ENCODE measurements around the gene HSPBAP1. TPM values are rescaled to one million over a fixed set of nuclear protein-coding genes. Genes with fewer than 3 reads are reported as not detected.

Gene HSPBAP1
- total RNA-seq, 3 donors from 2014 or later (not counting 1 experiment from before 2014, with no cell fraction given) = 19.7 to 24.7 (median 23.4) TPM

- no peak for TF ChIP-seq CTCF (IDR thresholded peaks at IDR 0.05)
- Mint-ChIP-seq H3K36me3 (no peaks in the 10 kb centered on the region), H3K27me3 (ENCODE audit: low read depth in 2 of 2) (no peaks in the 10 kb centered on the region), H3K9me3 (no peaks in the 10 kb centered on the region), H3K27ac (no peak overlapping the region), H3K4me3 (no peak overlapping the region), H3K4me1 (peaks cover 5 to 11% of the 10 kb centered on the region in 2 donors)
- DNase-seq (no peak), ATAC-seq (no peak)
- Histone ChIP-seq H3K4me1 (ENCODE audit: control insufficient read depth, insufficient read depth, low read length) (no peaks in the 10 kb centered on the region), H3K4me3 (ENCODE audit: low read length) (no peak overlapping the region), H3K27me3 (ENCODE audit: control insufficient read depth, insufficient read depth, low read length) (no peaks in the 10 kb centered on the region), H3K36me3 (ENCODE audit: control insufficient read depth, insufficient read depth, low read length) (peaks cover 4% of the 10 kb centered on the region), H3K9me3 (ENCODE audit: control insufficient read depth, insufficient read depth, low read length) (no peaks in the 10 kb centered on the region), H3K27ac (ENCODE audit: low read length) (no peak overlapping the region)
- WGBS (ENCODE audit: insufficient coverage) = 90% methylated on average over 1 of the region's 1 CpG
- intact Hi-C loops (cut with micrococcal nuclease) = no loop called here
Observed at GRCh38 chr3:122785231-122785630, 8.4 kb downstream of the HSPBAP1 start.

GRCh38 chr3:122784436-122784835 is 9.2 kb downstream of the HSPBAP1 start:
- DNase-seq (no peak), ATAC-seq (no peak)
- intact Hi-C loops (cut with micrococcal nuclease) = no loop called here
- Histone ChIP-seq H3K4me3 (ENCODE audit: low read length) (no peak overlapping the region), H3K27me3 (ENCODE audit: control insufficient read depth, insufficient read depth, low read length) (no peaks in the 10 kb centered on the region), H3K9me3 (ENCODE audit: control insufficient read depth, insufficient read depth, low read length) (no peaks in the 10 kb centered on the region), H3K4me1 (ENCODE audit: control insufficient read depth, insufficient read depth, low read length) (no peaks in the 10 kb centered on the region), H3K36me3 (ENCODE audit: control insufficient read depth, insufficient read depth, low read length) (peaks cover 4% of the 10 kb centered on the region), H3K27ac (ENCODE audit: low read length) (no peak overlapping the region)
- no peak for TF ChIP-seq CTCF (IDR thresholded peaks at IDR 0.05)
- peaks cover 5 to 11% of the 10 kb centered on the region in 2 donors for H3K4me1 Mint-ChIP-seq
- WGBS (ENCODE audit: insufficient coverage) = 100% methylated on average over 1 of the region's 1 CpG
- H3K9me3 Mint-ChIP-seq = no peaks in the 10 kb centered on the region
- no peak overlapping the region for H3K27ac Mint-ChIP-seq
- no peaks in the 10 kb centered on the region for H3K27me3 Mint-ChIP-seq (ENCODE audit: low read depth in 2 of 2)
- no peaks in the 10 kb centered on the region for H3K36me3 Mint-ChIP-seq
- no peak overlapping the region for H3K4me3 Mint-ChIP-seq

GRCh38 chr3:122782804-122783203 is 10.8 kb downstream of the HSPBAP1 start:
- WGBS (ENCODE audit: insufficient coverage) = 89% methylated on average over 1 of the region's 1 CpG
- Mint-ChIP-seq H3K27ac (no peak overlapping the region), H3K9me3 (no peaks in the 10 kb centered on the region), H3K36me3 (no peaks in the 10 kb centered on the region), H3K4me3 (no peak overlapping the region), H3K27me3 (ENCODE audit: low read depth in 2 of 2) (no peaks in the 10 kb centered on the region), H3K4me1 (peaks cover 1 to 5% of the 10 kb centered on the region in 2 donors)
- Histone ChIP-seq H3K4me1 (ENCODE audit: control insufficient read depth, insufficient read depth, low read length) (no peaks in the 10 kb centered on the region), H3K27ac (ENCODE audit: low read length) (no peak overlapping the region), H3K4me3 (ENCODE audit: low read length) (no peak overlapping the region), H3K9me3 (ENCODE audit: control insufficient read depth, insufficient read depth, low read length) (no peaks in the 10 kb centered on the region), H3K27me3 (ENCODE audit: control insufficient read depth, insufficient read depth, low read length) (no peaks in the 10 kb centered on the region), H3K36me3 (ENCODE audit: control insufficient read depth, insufficient read depth, low read length) (peaks cover 4% of the 10 kb centered on the region)
- DNase-seq = no peak
- ATAC-seq = no peak
- intact Hi-C loops (cut with micrococcal nuclease) = no loop called here
- TF ChIP-seq CTCF (IDR thresholded peaks at IDR 0.05) = no peak

- Histone ChIP-seq H3K27me3 (ENCODE audit: control insufficient read depth, insufficient read depth, low read length) (no peaks in the 10 kb centered on the region), H3K27ac (ENCODE audit: low read length) (no peak overlapping the region), H3K9me3 (ENCODE audit: control insufficient read depth, insufficient read depth, low read length) (no peaks in the 10 kb centered on the region), H3K36me3 (ENCODE audit: control insufficient read depth, insufficient read depth, low read length) (peaks cover 9% of the 10 kb centered on the region), H3K4me1 (ENCODE audit: control insufficient read depth, insufficient read depth, low read length) (no peaks in the 10 kb centered on the region), H3K4me3 (ENCODE audit: low read length) (no peak overlapping the region)
- Mint-ChIP-seq H3K27ac (no peak overlapping the region), H3K4me3 (no peak overlapping the region), H3K9me3 (no peaks in the 10 kb centered on the region), H3K36me3 (no peaks in the 10 kb centered on the region), H3K27me3 (ENCODE audit: low read depth in 2 of 2) (no peaks in the 10 kb centered on the region), H3K4me1 (no peaks in the 10 kb centered on the region)
- intact Hi-C loops (cut with micrococcal nuclease) = no loop called here
- ATAC-seq = no peak
- WGBS (ENCODE audit: insufficient coverage) = 98% methylated on average over 3 of the region's 3 CpGs
- TF ChIP-seq CTCF (IDR thresholded peaks at IDR 0.05) = no peak
- no peak for DNase-seq
Observed at GRCh38 chr3:122777563-122777962, 16.1 kb downstream of the HSPBAP1 start.
